HG03139 (cell line): ENCODE results near the gene TMC8.
"Not testable (repeated sequence)": the region's sequence is repeated elsewhere in the genome, so short reads cannot be mapped to it uniquely, and the experiment has no call there.

ENCODE experiments used
- ATAC-seq: cut with Tn5 transposase; IDR thresholded peaks from one replicate; pipeline ENCODE4 v1.9.1; 2021; ENCODE audit not compliant: unreplicated experiment

TMC8 gene

DNA sequence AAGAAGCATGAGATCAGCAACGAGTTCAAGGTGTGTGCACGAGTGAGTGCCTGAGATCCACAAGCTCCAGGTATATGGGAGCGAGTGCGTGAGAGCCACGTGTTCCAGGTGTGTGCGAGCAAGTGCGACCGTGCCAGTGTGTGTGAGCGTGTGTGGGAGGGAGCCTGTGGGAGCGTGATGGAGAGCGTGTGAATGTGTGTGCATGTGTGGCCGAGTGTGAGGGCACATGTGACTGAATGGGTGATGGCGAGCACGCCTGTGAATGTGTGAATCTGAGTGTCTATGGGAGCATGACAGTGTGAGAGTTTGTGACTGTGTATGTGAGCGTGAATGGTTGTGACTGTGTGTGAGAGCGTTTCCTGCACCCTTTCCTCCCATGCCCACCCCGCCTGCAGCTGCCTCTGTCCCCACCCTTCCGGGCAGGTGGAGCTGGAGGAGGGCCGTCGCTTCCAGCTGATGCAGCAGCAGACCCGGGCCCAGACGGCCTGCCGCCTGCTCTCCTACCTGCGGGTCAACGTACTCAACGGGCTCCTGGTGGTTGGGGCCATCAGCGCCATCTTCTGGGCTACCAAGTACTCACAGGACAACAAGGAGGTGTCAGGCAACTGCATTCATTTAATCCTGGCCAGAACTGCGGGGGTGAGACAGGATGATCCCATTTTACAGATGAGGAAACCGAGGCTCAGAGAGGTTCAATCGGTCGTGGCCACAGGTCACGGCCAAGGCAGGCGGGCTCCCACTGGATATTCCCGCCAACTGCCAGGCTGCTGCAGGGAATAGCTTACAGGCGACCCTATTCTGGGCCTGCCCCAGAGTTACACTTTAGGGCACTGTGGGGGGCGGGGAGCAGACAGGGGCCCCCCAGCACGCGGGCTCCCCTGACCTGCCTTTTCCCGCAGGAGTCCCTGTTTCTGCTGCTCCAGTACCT lies 3.7 kb downstream of the TMC8 start:
- ATAC-seq, result no peak

DNA sequence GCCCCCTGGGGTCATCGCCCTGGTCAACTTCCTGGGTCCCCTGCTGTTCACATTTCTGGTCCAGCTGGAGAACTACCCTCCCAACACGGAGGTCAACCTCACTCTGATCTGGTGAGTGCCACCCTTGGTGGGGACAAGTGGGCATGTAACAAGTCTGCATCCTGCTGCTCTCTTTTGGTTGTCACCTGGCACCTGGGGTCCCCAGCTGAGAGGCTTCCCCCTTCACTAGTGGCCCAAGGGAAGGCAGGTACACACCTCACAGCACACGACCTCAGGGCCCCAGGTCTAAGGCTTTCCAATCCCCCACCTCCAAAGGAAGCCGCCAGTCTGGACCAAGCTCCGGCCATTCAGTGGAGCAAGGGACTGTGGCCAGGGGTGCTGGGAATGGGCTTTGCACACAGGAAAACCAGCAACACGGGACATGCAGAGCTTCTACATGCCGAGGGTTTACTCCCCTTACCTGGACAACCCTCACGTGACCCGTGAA lies 4.4 kb downstream of the TMC8 start:
- ATAC-seq, result no peak

DNA sequence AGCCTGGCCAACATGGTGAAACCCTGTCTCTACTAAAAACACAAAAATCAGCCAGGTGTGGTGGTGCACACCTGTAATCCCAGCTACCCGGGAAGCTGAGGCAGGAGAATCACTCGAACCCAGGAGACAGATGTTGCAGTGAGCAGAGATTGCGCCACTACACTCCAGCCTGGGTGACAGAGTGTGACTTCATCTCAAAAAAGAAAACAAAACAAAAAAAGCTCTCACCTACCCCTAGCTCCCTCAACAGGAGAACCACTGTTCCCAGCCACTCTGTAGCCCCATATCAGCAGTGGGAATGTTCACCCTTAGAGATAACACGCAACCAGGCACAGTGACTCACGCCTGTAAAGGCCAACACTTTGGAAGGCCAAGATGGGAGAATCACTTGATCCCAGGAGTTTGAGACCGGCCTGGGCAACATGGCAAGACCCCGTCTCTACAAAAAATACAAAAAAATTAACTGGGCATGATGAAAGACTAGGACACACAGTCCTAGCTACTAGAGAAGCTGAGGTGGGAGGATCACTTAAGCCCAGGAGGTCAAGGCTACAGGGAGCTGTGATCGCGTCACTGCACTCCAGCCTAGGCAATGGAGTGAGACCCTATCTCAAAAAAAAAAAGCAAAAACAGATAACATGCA lies 5.4 kb downstream of the TMC8 start:
- ATAC-seq, result no peak

DNA sequence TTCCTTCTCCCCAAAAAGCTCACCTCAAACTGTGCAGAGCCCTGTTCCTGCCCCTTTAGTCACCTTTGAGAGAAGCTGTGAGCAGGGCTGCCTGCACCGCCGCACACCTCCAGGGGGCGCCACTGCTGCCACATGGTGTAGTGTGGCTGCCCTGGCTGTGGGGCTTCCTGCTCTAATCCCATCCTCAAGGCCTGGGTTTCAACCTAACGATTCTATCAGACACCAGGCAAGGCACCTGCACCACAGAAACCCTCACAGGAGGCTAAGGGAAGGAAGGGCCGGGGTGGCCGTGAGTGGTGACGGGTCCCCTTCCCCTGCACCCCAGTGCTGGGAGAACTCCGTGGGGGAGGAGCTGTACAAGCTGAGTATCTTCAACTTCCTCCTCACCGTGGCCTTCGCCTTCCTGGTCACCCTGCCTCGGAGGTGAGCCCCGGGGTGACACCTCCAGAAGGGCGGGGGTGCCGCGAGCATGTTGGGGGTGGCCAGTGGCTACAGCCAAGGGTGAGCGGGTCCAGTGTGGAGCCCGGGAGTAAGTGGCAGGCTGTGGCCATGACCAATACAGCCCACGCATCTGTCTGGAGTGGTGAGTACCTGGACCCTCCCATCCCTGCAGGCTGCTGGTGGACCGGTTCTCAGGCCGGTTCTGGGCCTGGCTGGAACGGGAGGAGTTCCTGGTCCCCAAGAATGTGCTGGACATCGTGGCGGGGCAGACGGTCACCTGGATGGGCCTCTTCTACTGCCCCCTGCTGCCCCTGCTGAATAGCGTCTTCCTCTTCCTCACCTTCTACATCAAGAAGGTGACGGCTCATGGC lies 7.0 kb downstream of the TMC8 start:
- ATAC-seq, result no peak

GRCh38 chr17:78138204-78139060 lies 7.9 kb downstream of the TMC8 start:
- no peak for ATAC-seq

DNA sequence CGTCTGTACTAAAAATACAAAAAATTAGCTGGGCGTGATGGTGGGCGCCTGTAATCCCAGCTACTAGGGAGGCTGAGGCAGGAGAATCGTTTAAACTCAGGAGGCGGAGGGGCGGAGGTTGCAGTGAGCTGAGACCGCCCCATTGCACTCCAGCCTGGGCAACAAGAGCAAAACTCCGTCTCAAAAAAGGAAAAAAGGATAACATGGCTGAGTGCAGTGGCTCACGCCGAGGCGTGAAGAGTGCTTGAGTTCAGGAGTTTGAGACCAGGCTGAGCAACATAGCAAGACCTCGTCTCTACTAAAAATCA lies 9.2 kb downstream of the TMC8 start:
- ATAC-seq, result not testable (repeated sequence)

- peak; percentile 70 for ATAC-seq
These were observed 9.8 kb downstream of the TMC8 start for GRCh38 chr17:78140169-78141051.

DNA sequence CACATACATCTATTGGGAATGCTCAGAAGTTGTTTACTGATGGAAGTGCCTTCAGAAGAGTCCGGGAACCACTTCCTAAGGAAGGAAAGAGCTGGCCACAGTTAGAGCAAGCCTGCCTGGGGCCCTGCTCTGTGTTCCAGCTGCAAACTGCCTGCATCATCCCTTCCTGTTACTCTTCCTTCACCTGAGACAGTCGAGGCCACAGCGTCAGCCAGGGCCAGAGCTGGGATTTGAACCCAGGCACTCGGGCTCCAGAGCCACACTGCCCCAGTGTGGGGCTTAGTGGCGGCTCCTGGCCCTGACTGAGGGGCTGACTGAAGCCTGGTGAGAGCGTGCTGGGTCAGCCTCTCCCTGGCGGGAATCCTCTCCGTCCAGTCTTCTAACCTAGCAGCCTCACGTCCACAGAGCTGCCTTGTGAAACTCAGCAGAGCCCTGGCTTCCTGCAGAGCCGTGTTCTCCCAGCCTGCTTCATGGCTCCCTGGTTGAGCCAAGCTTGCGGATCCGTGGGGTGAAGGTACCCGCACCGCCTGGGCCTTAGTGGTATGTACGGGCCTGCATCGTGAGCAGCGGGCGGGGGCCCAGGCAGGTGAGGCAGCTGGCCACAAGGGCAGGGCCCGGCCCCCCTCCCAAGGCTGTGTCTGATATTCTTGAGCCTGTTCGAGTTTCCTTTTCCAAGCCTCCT lies 11.0 kb downstream of the TMC8 start:
- ATAC-seq, result no peak

DNA sequence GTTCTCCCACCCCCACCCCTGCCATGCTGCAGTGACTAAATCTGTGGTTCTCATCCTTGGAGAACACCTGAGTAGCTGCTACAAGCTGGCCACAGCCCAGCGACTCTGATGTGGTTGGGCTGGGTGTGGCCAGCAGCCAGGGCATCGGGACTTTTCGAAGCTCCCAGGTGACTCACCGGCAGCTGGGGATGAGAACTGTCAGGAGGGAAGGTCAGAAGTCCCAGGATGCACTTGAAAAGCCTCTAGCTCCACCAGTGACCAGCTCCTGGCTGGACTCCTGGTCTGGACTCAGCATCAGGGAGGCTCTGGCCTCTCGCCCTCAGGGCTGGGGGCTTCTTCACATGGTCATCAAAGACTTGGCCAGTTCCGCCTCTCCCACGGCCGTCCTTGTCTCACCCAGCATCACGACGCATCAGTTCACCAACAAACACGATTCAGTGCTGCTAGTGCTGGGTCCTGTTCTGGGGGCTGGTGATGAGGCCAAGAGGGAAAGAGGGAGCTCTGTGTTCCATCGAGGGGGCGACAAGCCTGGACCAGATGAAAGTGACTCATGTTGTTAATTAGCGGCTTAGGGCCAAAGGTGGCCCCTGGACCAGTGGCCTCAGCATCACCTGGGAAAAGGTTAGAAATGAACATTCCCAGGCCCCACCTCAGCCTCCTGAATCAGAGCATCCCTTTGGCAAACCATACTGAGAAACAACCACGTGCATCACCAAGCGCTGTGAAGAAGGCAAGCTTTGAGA lies 11.7 kb downstream of the TMC8 start:
- ATAC-seq, result no peak

DNA sequence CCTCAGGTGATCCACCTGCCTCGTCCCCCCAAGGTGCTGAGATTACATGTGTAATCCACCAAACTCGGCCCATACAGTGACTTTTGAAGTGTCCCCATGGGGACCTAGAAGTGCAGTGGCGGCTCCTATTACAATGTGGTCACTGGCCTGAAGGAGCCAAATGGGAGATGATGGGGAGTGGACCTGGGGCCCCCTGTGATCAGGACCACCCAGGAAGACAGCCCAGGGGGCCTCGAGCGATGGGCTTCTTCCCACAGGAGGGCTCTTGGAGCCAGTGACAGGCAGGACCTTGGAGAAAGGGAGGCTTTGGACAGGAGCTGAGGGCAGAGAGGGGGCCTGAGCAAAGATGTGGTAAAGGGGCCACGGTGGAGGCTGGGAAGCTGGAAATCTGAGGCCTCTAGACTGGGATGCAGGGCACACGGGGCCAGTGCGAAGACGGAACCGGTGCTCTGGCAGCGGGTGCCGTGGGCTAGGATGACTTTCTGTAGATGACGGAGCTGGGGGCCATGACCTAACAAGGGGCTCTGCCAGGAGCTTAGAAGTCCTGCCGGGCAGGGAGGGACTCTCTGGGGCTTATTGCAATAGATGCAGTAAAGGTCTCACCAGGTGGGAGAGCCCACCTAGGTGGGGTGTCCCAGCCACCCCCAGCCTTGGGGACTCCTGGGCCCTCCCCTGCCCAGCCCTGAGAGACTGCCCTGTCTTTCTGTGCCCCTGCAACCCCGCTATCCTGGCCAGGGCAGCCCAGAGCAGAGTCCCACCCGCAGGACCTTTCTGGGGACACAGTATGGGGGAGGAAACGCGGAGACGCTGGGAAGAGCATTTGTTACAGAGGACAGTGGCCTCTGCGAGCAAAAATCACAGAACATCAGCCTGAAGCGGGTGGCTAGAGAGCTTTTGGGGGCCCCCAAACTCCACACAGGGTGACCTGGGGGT lies 12.9 kb downstream of the TMC8 start:
- ATAC-seq, result no peak

DNA sequence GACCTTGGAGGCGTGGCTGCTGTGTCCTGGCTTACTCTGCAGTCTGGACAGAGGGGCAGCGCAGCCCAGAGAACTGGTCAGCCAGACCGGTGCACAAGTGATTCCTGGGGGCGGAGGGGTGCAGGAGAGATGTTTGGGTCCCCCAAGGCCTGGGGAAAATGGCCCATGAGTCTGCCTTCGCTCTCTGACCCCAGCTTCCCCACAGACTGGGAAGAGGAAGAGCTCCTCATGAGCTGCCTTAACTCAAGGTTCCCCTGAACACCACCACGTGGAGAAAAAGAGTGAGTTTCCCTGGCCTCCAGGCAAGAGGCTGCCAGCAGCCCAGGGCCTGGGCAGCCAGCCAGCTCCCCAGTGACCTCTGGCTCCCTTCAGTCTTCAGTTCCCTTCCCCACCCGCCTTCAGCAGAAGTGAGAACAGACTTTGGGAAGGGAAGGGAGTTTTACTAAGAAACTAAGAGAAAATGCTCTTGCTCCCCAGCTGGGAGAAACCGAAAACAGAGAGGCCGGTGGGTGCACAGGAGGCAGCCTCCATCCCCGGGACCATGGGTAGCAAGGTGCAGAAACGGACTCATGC lies 13.7 kb downstream of the TMC8 start:
- no peak for ATAC-seq

DNA sequence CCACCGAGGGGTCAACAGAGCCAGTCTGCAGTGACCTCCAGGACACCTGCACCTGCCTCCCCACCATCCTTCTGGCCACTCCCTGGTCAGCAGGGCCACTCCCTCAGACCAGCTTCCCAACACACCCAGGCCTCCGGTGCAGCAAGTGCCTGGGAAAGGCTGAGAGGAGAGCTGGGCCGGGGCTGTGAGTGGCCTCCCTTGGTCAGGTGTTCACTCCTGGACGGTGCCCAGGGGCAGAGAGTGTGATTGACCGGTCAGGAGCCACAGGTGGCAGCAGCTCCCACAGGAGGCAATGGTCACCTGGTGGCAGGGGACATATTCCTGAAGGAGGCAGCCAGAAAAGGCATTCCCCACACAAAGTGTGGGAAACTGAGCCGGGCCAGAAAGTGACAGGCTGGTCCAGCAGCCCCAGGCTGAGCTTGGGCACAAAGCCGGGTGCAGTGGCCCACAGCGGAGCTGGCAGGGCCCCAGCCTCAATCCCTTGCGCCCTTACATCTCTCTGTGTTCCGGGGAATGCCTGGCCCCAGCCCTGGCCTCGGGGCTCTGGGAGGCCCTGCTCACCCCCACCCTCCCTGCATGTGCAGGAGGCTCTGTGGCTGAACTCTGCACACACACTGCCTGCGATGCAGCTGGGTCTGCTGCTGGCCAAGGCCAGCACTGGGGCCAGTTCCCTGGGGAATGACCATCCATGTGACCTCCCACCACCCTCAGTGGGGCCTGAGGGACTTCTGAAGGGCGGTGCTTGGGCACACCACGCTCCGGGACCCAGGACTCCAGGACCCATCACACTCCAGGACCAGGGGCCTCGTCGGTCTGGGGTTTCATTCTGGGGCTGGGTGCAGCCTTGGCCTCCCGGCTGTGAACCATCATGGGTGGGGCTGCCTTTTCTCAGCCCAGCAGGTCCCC lies 14.4 kb downstream of the TMC8 start:
- ATAC-seq, result no peak

GRCh38 chr17:78146471-78146869 lies 15.9 kb downstream of the TMC8 start:
- ATAC-seq, result no peak

DNA sequence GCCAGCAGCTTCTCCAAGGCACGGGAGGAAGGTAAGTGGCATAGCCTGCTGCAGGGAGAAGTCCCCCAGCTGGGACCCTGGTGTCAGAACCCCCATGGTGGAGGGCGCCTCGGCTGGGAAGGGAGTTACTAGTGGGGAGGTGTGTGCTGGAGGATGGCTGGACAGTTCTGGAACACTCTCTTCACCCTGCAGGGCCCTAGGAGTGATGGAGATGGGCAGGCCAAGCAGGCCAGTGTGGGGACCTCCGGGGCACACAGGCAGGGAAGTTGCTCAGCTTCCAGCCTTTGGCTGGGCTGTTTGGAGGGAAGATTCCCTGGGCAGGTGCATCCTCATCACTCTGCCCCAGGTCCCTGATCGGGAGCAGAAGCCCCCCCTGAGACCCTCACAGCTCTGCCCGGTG lies 16.3 kb downstream of the TMC8 start:
- ATAC-seq, result no peak

DNA sequence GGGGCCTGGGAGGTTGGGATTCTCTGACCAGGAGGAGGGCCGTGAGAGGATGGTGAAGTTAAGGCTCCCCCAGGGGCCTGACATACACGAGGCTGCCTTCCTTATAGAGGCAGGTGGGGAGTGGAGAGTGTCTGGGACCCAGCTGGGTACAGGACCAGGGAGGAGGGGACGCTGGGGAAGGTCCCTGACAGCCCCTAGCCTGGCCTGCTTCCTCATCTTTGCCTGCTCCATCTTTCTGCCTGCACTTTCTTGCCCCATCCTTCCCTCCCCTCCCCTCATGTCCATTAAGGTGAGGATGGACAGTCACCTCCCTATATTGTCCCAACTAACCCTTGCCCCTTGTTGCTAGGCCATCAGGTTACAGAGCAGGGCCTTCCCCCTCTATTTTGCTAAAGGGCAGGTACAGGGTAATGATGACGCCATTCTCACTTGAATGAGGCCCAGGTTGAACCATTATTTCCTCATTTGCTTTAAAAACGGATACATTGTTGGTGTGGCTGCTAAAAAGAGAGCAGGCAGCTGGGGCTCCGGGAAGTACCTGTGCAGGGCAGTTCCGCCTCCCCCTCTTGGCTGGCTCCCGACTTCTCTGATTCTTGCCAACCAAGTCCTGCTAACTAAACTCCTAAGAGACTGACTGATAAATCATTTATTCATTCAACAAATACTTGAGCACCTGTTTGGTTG lies 16.9 kb downstream of the TMC8 start:
- no peak for ATAC-seq
